Neural cell (in vitro differentiated cells): Measurements from ENCODE around the gene PATL2. TPM values are rescaled to one million over a fixed set of nuclear protein-coding genes. Genes with fewer than 3 reads are reported as not detected.

Experiments used
- H2AFZ ChIP-seq: fragments of 200-600, 300-800 bp; sonication (generic), shearing (Covaris generic); 2 replicates; pipeline ENCODE4 v1.6.0; 2014; ENCODE audit warnings: low read depth, mild to moderate bottlenecking, antibody characterized with exemption, low read length, moderate library complexity
- H3F3A ChIP-seq: fragments of 200-600 bp; shearing (Covaris generic); 2 replicates; pipeline ENCODE4 v1.6.1; 2016; ENCODE audit warnings: mild to moderate bottlenecking, moderate library complexity, mixed read lengths, antibody characterized with exemption, low read length; ENCODE audit not compliant: insufficient read depth, poor library complexity, severe bottlenecking
- H3K27ac ChIP-seq: fragments of 200-600, 300-800 bp; sonication (generic), shearing (Covaris generic); 2 replicates; pipeline ENCODE4 v1.5.1; 2014; ENCODE audit warnings: mild to moderate bottlenecking, low read length, moderate library complexity
- H3K27me3 ChIP-seq: fragments of 300-800, 200-600 bp; sonication (generic), shearing (Covaris generic); 2 replicates; pipeline ENCODE4 v1.6.0; 2014; ENCODE audit warnings: mild to moderate bottlenecking, low read depth, low read length, moderate library complexity; ENCODE audit not compliant: insufficient read depth
- H3K36me3 ChIP-seq: fragments of 300-800, 200-600 bp; sonication (generic), shearing (Covaris generic); 2 replicates; pipeline ENCODE4 v1.5.1; 2014; ENCODE audit warnings: mild to moderate bottlenecking, antibody characterized with exemption, low read length, moderate library complexity; ENCODE audit not compliant: insufficient read depth
- H3K4me2 ChIP-seq: fragments of 300-800, 200-600 bp; sonication (generic), shearing (Covaris generic); 2 replicates; pipeline ENCODE4 v1.6.0; 2014; ENCODE audit warnings: mild to moderate bottlenecking, low read length
- H3K4me3 ChIP-seq: fragments of 300-800, 200-600 bp; sonication (generic), shearing (Covaris generic); 2 replicates; pipeline ENCODE4 v1.5.1; 2014; ENCODE audit warnings: mild to moderate bottlenecking, low read length, moderate library complexity
- H3K79me2 ChIP-seq: fragments of 200-600 bp; shearing (Covaris generic); replicated peaks from 2 replicates; pipeline ENCODE4 v1.6.0; 2014; ENCODE audit warnings: mild to moderate bottlenecking, low read length, moderate library complexity; ENCODE audit not compliant: insufficient read depth
- H3K9ac ChIP-seq: fragments of 300-800, 200-600 bp; sonication (generic), shearing (Covaris generic); 2 replicates; pipeline ENCODE4 v1.6.1; 2016; ENCODE audit warnings: mild to moderate bottlenecking, low read length, mixed read lengths
- H3K9me2 ChIP-seq: fragments of 200-600 bp; shearing (Covaris generic); 2 replicates; pipeline ENCODE4 v1.6.1; 2016; ENCODE audit warnings: mild to moderate bottlenecking, low read length, mixed read lengths; ENCODE audit not compliant: insufficient read depth
- H3K9me3 ChIP-seq: fragments of 200-600, 300-800 bp; sonication (generic), shearing (Covaris generic); 2 replicates; pipeline ENCODE4 v1.6.1; 2016; ENCODE audit warnings: mild to moderate bottlenecking, mixed run types, low read length, moderate library complexity, mixed read lengths
- H4K20me1 ChIP-seq: fragments of 200-600 bp; shearing (Covaris generic); 2 replicates; pipeline ENCODE4 v1.6.1; 2016; ENCODE audit warnings: mild to moderate bottlenecking, mixed run types; ENCODE audit not compliant: insufficient read depth
- EP300 ChIP-seq: fragments of 450-650 bp; conservative IDR thresholded peaks from 2 replicates; pipeline ENCODE4 v1.6.1; 2014; ENCODE audit warnings: antibody characterized with exemption, mild to moderate bottlenecking, moderate library complexity; ENCODE audit not compliant: poor library complexity, severe bottlenecking
- EZH2 ChIP-seq: fragments of 200-600, 300-800 bp; shearing (Covaris generic), sonication (generic); IDR thresholded peaks from 2 replicates; pipeline ENCODE4 v1.6.1; 2014; ENCODE audit warnings: antibody characterized with exemption, low read length, borderline replicate concordance, mild to moderate bottlenecking; ENCODE audit not compliant: insufficient read depth, poor library complexity, severe bottlenecking
- MXI1 ChIP-seq: fragments of 450-650 bp; conservative IDR thresholded peaks from 2 replicates; pipeline ENCODE4 v1.6.1; 2014; ENCODE audit warnings: antibody characterized with exemption, mild to moderate bottlenecking; ENCODE audit not compliant: poor library complexity, severe bottlenecking
- POLR2AphosphoS5 ChIP-seq: IDR thresholded peaks from 2 replicates; pipeline ENCODE4 v1.6.1; 2012
- RAD21 ChIP-seq: fragments of 450-650 bp; conservative IDR thresholded peaks from 2 replicates; pipeline ENCODE4 v1.6.1; 2014; ENCODE audit warnings: antibody characterized with exemption, mild to moderate bottlenecking, moderate library complexity
- SMC3 ChIP-seq: fragments of 450-650 bp; conservative IDR thresholded peaks from 2 replicates; pipeline ENCODE4 v1.6.1; 2014; ENCODE audit warnings: antibody characterized with exemption, mild to moderate bottlenecking, moderate library complexity; ENCODE audit not compliant: poor library complexity
- TAF1 ChIP-seq: IDR thresholded peaks from 2 replicates; pipeline ENCODE4 v1.6.1; 2012; ENCODE audit warnings: low read depth
- polyA plus RNA-seq: library from polyadenylated mRNA; depleted of rRNA; stranded (reverse); fragments of >200 nt; gene quantifications from 2 replicates; pipeline ENCODE4 v1.2.3, GENCODE V29; 2014
- small RNA-seq, 3 experiments: library from RNA; depleted of rRNA; stranded (forward); fragments of <200 nt; gene quantifications; one replicate each; pipeline ENCODE3, GENCODE V24; 2012
- TF ChIP-seq, protein P1 (sequence below): fragments of 450-650 bp; IDR thresholded peaks from 2 replicates; pipeline ENCODE4 v1.5.1; 2014; ENCODE audit warnings: antibody characterized with exemption, mild to moderate bottlenecking, moderate library complexity; ENCODE audit not compliant: poor library complexity, severe bottlenecking
- TF ChIP-seq, protein P2 (sequence below): IDR thresholded peaks from 2 replicates; pipeline ENCODE4 v1.6.1; 2012; ENCODE audit warnings: borderline replicate concordance

Gene PATL2
- polyA plus RNA-seq, 1 donor from 2014 or later: not detected

DNA sequence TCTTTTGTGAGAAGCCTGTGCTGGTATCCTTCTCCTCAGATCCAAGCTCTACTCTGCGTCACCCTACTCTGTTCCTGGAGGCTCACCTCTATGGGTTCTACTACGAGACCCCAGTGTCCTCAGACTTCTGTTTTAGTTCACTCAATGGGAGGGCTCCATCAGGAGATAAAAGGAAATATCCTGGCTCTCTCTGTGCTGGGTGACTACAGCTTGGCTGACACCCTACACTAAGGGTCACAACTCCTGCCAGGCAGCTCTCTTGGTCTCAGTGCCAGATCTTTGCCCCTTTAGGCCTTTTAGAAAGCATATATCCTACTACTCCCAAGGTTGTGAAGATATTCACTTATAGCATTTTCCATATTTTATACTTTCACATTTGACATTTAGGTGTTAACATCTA, 94.1 kb downstream of the PATL2 start:
- Histone ChIP-seq H3F3A (no peaks in the 10 kb centered on the region), H3K4me2 (no peak overlapping the region), H3K9ac (no peak overlapping the region), H3K9me3 (no peaks in the 10 kb centered on the region), H3K79me2 (no peaks in the 10 kb centered on the region), H3K27me3 (no peaks in the 10 kb centered on the region), H4K20me1 (no peaks in the 10 kb centered on the region), H3K9me2 (no peaks in the 10 kb centered on the region), H3K27ac (no peak overlapping the region), H2AFZ (no peak overlapping the region), H3K36me3 (no peaks in the 10 kb centered on the region), H3K4me3 (no peak overlapping the region)
- TF ChIP-seq RAD21 (no peak), EZH2 (no peak), SMC3 (no peak), TAF1 (no peak), POLR2AphosphoS5 (no peak), EP300 (no peak), MXI1 (no peak)
- TF ChIP-seq, protein P1, sequence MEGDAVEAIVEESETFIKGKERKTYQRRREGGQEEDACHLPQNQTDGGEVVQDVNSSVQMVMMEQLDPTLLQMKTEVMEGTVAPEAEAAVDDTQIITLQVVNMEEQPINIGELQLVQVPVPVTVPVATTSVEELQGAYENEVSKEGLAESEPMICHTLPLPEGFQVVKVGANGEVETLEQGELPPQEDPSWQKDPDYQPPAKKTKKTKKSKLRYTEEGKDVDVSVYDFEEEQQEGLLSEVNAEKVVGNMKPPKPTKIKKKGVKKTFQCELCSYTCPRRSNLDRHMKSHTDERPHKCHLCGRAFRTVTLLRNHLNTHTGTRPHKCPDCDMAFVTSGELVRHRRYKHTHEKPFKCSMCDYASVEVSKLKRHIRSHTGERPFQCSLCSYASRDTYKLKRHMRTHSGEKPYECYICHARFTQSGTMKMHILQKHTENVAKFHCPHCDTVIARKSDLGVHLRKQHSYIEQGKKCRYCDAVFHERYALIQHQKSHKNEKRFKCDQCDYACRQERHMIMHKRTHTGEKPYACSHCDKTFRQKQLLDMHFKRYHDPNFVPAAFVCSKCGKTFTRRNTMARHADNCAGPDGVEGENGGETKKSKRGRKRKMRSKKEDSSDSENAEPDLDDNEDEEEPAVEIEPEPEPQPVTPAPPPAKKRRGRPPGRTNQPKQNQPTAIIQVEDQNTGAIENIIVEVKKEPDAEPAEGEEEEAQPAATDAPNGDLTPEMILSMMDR: no peak
- TF ChIP-seq, protein P2, sequence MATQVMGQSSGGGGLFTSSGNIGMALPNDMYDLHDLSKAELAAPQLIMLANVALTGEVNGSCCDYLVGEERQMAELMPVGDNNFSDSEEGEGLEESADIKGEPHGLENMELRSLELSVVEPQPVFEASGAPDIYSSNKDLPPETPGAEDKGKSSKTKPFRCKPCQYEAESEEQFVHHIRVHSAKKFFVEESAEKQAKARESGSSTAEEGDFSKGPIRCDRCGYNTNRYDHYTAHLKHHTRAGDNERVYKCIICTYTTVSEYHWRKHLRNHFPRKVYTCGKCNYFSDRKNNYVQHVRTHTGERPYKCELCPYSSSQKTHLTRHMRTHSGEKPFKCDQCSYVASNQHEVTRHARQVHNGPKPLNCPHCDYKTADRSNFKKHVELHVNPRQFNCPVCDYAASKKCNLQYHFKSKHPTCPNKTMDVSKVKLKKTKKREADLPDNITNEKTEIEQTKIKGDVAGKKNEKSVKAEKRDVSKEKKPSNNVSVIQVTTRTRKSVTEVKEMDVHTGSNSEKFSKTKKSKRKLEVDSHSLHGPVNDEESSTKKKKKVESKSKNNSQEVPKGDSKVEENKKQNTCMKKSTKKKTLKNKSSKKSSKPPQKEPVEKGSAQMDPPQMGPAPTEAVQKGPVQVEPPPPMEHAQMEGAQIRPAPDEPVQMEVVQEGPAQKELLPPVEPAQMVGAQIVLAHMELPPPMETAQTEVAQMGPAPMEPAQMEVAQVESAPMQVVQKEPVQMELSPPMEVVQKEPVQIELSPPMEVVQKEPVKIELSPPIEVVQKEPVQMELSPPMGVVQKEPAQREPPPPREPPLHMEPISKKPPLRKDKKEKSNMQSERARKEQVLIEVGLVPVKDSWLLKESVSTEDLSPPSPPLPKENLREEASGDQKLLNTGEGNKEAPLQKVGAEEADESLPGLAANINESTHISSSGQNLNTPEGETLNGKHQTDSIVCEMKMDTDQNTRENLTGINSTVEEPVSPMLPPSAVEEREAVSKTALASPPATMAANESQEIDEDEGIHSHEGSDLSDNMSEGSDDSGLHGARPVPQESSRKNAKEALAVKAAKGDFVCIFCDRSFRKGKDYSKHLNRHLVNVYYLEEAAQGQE: no peak

Small RNAs within 50 kb of the gene (small RNA-seq; reads per million reads assigned to genes)
- 0 to 1.2 (median 0) reads per million in 3 experiments for gene RF00019

Other genes with a start within 250 kb of the PATL2 start
- gene EIF3J, start 174.2 kb downstream of the PATL2 start, polyA plus RNA-seq: 51.4 and 52.9 TPM in 2 replicates
- gene SPG11, start 47.7 kb downstream of the PATL2 start, polyA plus RNA-seq: 52.2 and 58.4 TPM in 2 replicates
- 15.6 and 29.0 TPM in 2 replicates for gene B2M, start 194 bp upstream of the PATL2 start, polyA plus RNA-seq
- gene TRIM69, start 25.2 kb upstream of the PATL2 start, polyA plus RNA-seq: 34.0 and 38.3 TPM in 2 replicates
- gene TERB2, start 245.4 kb upstream of the PATL2 start, polyA plus RNA-seq: not detected in 2 replicates